H1 (cell line): ENCODE data around the gene PARP15. TPM values are rescaled to one million over a fixed set of nuclear protein-coding genes. Genes with fewer than 3 reads are reported as not detected.

Experiments used
- CTCF ChIA-PET: fragments of 300-600 bp; sonication (Branson Sonifier 250); formaldehyde crosslinking; loops from one replicate; lab custom pipeline; 2021; ENCODE audit not compliant: partially characterized antibody; lab: Charles Lee
- POLR2A ChIA-PET: fragments of 300-600 bp; sonication (Branson Sonifier 250); formaldehyde crosslinking; loops from one replicate; lab custom pipeline; 2021; ENCODE audit warnings: inconsistent platforms; ENCODE audit not compliant: partially characterized antibody; lab: Charles Lee
- DNase-seq, 2 experiments: peaks; one replicate each; pipeline versions ENCODE4 v3.0.0 to v3.0.0-alpha.2; 2010 to 2022; ENCODE audit warnings: low spot score in 2 of 2, low read depth in 1 of 2, mixed read lengths in 1 of 2
- FAIRE-seq: peaks from 2 replicates; lab custom pipeline; 2011; peaks lifted over from hg19 to GRCh38; lab: Jason Lieb, UNC
- H2AFZ ChIP-seq: 2 replicates; pipeline ENCODE4 v1.8.1; 2012; ENCODE audit warnings: low read length, inconsistent platforms
- H2AK5ac ChIP-seq: 2 replicates; pipeline ENCODE4 v1.6.1; 2013; ENCODE audit warnings: low read depth, low read length
- H2BK120ac ChIP-seq: replicated peaks from 2 replicates; pipeline ENCODE3; 2013; ENCODE audit warnings: low read depth, low read length, inconsistent platforms
- H2BK12ac ChIP-seq: 2 replicates; pipeline ENCODE4 v1.6.1; 2013; ENCODE audit warnings: low read depth, low read length
- H2BK15ac ChIP-seq: 2 replicates; pipeline ENCODE4 v1.6.1; 2013; ENCODE audit warnings: low read length
- H2BK20ac ChIP-seq: 2 replicates; pipeline ENCODE4 v1.6.1; 2013; ENCODE audit warnings: low read length
- H2BK5ac ChIP-seq: 2 replicates; pipeline ENCODE4 v1.6.1; 2013; ENCODE audit warnings: low read depth, low read length
- H3K14ac ChIP-seq: 2 replicates; pipeline ENCODE4 v1.6.1; 2013; ENCODE audit warnings: inconsistent platforms; ENCODE audit not compliant: insufficient read length
- H3K18ac ChIP-seq: 2 replicates; pipeline ENCODE4 v1.6.1; 2013; ENCODE audit warnings: low read length; ENCODE audit errors: extremely low read depth
- H3K23ac ChIP-seq: 2 replicates; pipeline ENCODE4 v1.6.1; 2013; ENCODE audit warnings: inconsistent platforms; ENCODE audit not compliant: insufficient read length
- H3K23me2 ChIP-seq: 2 replicates; pipeline ENCODE4 v1.6.1; 2013; ENCODE audit warnings: low read depth, low read length
- H3K27ac ChIP-seq: 2 replicates; pipeline ENCODE4 v1.6.1; 2011; ENCODE audit warnings: low read depth, low read length, inconsistent platforms
- H3K27me3 ChIP-seq, 4 experiments: replicated peaks in 1 of 4; 1 replicate in 1 of 4; 2 replicates in 3 of 4; pipeline versions ENCODE4 v1.6.1 to v1.8.1; 2011 to 2013; ENCODE audit warnings: low read length in 3 of 4, mild to moderate bottlenecking in 3 of 4, inconsistent platforms in 2 of 4, mixed read lengths in 2 of 4, moderate library complexity in 1 of 4; ENCODE audit not compliant: control insufficient read depth in 3 of 4, insufficient read depth in 3 of 4; ENCODE audit errors: extremely low read depth in 1 of 4
- H3K36me3 ChIP-seq, 4 experiments: 2 replicates each; pipeline versions ENCODE4 v1.6.1 to v1.8.1; 2011 to 2013; ENCODE audit warnings: mild to moderate bottlenecking in 4 of 4, low read length in 3 of 4, moderate library complexity in 2 of 4, control low read depth in 1 of 4, inconsistent platforms in 1 of 4; ENCODE audit not compliant: insufficient read depth in 4 of 4, control insufficient read depth in 2 of 4
- H3K4ac ChIP-seq: replicated peaks from 2 replicates; pipeline ENCODE3; 2013; ENCODE audit warnings: low read length, low read depth, mixed read lengths, inconsistent platforms; ENCODE audit not compliant: insufficient read length
- H3K4me1 ChIP-seq, 4 experiments: replicated peaks in 1 of 4; 1 replicate in 1 of 4; 2 replicates in 3 of 4; pipeline versions ENCODE4 v1.6.1 to v1.8.1; 2011 to 2013; ENCODE audit warnings: low read length in 3 of 4, inconsistent platforms in 2 of 4, mixed read lengths in 1 of 4; ENCODE audit not compliant: insufficient read depth in 4 of 4, control insufficient read depth in 3 of 4
- H3K4me2 ChIP-seq, 2 experiments: 2 replicates each; pipeline versions ENCODE4 v1.6.1 to v1.8.1; 2011 to 2013; ENCODE audit warnings: low read depth in 2 of 2, low read length in 2 of 2, control low read depth in 1 of 2, inconsistent platforms in 1 of 2, mild to moderate bottlenecking in 1 of 2; ENCODE audit not compliant: insufficient read depth in 1 of 2
- H3K4me3 ChIP-seq, 4 experiments: fragments of 200-600, 300-600 bp in 1 of 4; sonication (generic), shearing (Covaris generic), sonication (Bioruptor Twin) in 1 of 4; 2 replicates each; pipeline versions ENCODE4 v1.5.1 to v1.8.1; 2011 to 2016; ENCODE audit warnings: low read length in 4 of 4, low read depth in 3 of 4, control low read depth in 2 of 4, inconsistent platforms in 2 of 4, mild to moderate bottlenecking in 2 of 4, mixed read lengths in 1 of 4, moderate library complexity in 1 of 4; ENCODE audit not compliant: insufficient read depth in 2 of 4; ENCODE audit errors: extremely low read depth in 1 of 4
- H3K56ac ChIP-seq: replicated peaks from 2 replicates; pipeline ENCODE3; 2013; ENCODE audit warnings: low read depth, mild to moderate bottlenecking, mixed read lengths, low read length, inconsistent platforms; ENCODE audit not compliant: insufficient read length
- H3K79me1 ChIP-seq: 2 replicates; pipeline ENCODE4 v1.6.1; 2013; ENCODE audit warnings: low read depth, low read length, control low read depth
- H3K79me2 ChIP-seq, 2 experiments: 2 replicates each; pipeline versions ENCODE4 v1.6.1 to v1.8.1; 2012 to 2013; ENCODE audit warnings: low read length in 2 of 2, mild to moderate bottlenecking in 2 of 2, inconsistent platforms in 1 of 2; ENCODE audit not compliant: insufficient read depth in 2 of 2, control insufficient read depth in 1 of 2
- H3K9ac ChIP-seq, 4 experiments: replicated peaks in 1 of 4; 1 replicate in 1 of 4; 2 replicates in 3 of 4; pipeline versions ENCODE4 v1.6.1 to v1.8.1; 2011 to 2013; ENCODE audit warnings: low read depth in 3 of 4, low read length in 3 of 4, control low read depth in 2 of 4, mild to moderate bottlenecking in 2 of 4, moderate library complexity in 2 of 4, inconsistent platforms in 1 of 4; ENCODE audit errors: extremely low read depth in 1 of 4
- H3K9me3 ChIP-seq, 2 experiments: 2 replicates each; pipeline versions ENCODE4 v1.6.1 to v1.8.1; 2012 to 2013; ENCODE audit warnings: mild to moderate bottlenecking in 2 of 2, moderate library complexity in 2 of 2, control low read depth in 1 of 2, inconsistent platforms in 1 of 2, low read depth in 1 of 2, low read length in 1 of 2, mixed read lengths in 1 of 2; ENCODE audit not compliant: insufficient read depth in 2 of 2
- H4K20me1 ChIP-seq, 2 experiments: replicated peaks in 1 of 2; 2 replicates each; pipeline versions ENCODE3 to v1.8.1; 2011 to 2013; ENCODE audit warnings: inconsistent platforms in 2 of 2, low read length in 2 of 2, mild to moderate bottlenecking in 1 of 2; ENCODE audit not compliant: insufficient read depth in 2 of 2, control insufficient read depth in 1 of 2
- H4K5ac ChIP-seq: 2 replicates; pipeline ENCODE4 v1.6.1; 2013; ENCODE audit warnings: low read length, low read depth, mixed read lengths, inconsistent platforms; ENCODE audit not compliant: insufficient read length
- H4K8ac ChIP-seq: 2 replicates; pipeline ENCODE4 v1.8.0; 2013; ENCODE audit warnings: mild to moderate bottlenecking, moderate library complexity, low read length, inconsistent platforms; ENCODE audit not compliant: insufficient read depth; ENCODE audit errors: extremely low read depth
- H4K91ac ChIP-seq: replicated peaks from 2 replicates; pipeline ENCODE3; 2013; ENCODE audit warnings: low read length, mixed read lengths, inconsistent platforms; ENCODE audit not compliant: insufficient read length
- BRCA1 ChIP-seq: IDR thresholded peaks from 2 replicates; pipeline ENCODE4 v1.6.1; 2012; ENCODE audit warnings: low read depth, low read length, improper control_type of control experiment
- CBX5 ChIP-seq: fragments of 300-800, 300-1000 bp; sonication (generic); IDR thresholded peaks from 2 replicates; pipeline ENCODE4 v1.7.1; 2016; ENCODE audit warnings: antibody characterized with exemption, low read length, low read depth
- CBX8 ChIP-seq: fragments of 300-800, 300-1000 bp; sonication (generic); IDR thresholded peaks from 2 replicates; pipeline ENCODE4 v1.7.1; 2016; ENCODE audit warnings: low read depth, low read length, borderline replicate concordance
- CTCF ChIP-seq, 3 experiments: IDR thresholded peaks; 1 replicate in 2 of 3; 2 replicates in 1 of 3; pipeline versions ENCODE4 v1.5.1 to v1.6.1; 2011; ENCODE audit warnings: low read length in 3 of 3, mild to moderate bottlenecking in 3 of 3, inconsistent platforms in 2 of 3, low read depth in 1 of 3, moderate library complexity in 1 of 3; ENCODE audit not compliant: insufficient read depth in 1 of 3; ENCODE audit errors: control extremely low read depth in 1 of 3
- EZH2 ChIP-seq: fragments of 200-600 bp; sonication (generic); IDR thresholded peaks from 2 replicates; pipeline ENCODE4 v1.7.1; 2012; ENCODE audit warnings: low read depth, mild to moderate bottlenecking, moderate library complexity, low read length, inconsistent platforms; ENCODE audit not compliant: severe bottlenecking
- GTF2F1 ChIP-seq: IDR thresholded peaks from 2 replicates; pipeline ENCODE4 v1.6.1; 2012; ENCODE audit warnings: low read depth, low read length, improper control_type of control experiment, borderline replicate concordance
- MAFK ChIP-seq: IDR thresholded peaks from 2 replicates; pipeline ENCODE4 v1.6.1; 2012; ENCODE audit warnings: low read depth, mild to moderate bottlenecking, improper control_type of control experiment, low read length
- NRF1 ChIP-seq: IDR thresholded peaks from 2 replicates; pipeline ENCODE4 v1.6.1; 2011; ENCODE audit warnings: mild to moderate bottlenecking, low read depth, low read length, improper control_type of control experiment
- RFX5 ChIP-seq: IDR thresholded peaks from 2 replicates; pipeline ENCODE4 v1.6.1; 2011; ENCODE audit warnings: low read depth, low read length, improper control_type of control experiment, borderline replicate concordance
- SP1 ChIP-seq: IDR thresholded peaks from 2 replicates; pipeline ENCODE4 v1.6.1; 2011; ENCODE audit warnings: low read depth, low read length
- SRF ChIP-seq: IDR thresholded peaks from 2 replicates; pipeline ENCODE4 v1.6.1; 2011; ENCODE audit warnings: mild to moderate bottlenecking, low read depth, low read length, moderate library complexity
- TAF1 ChIP-seq: IDR thresholded peaks from 2 replicates; pipeline ENCODE4 v1.6.1; 2011; ENCODE audit warnings: mild to moderate bottlenecking, low read depth, low read length
- WGBS, 2 experiments: shearing (Covaris generic) in 1 of 2; methylation state at CpG; one replicate each; pipeline versions ENCODE4 v1.1.6 to v1.1.7; 2013 to 2015; ENCODE audit warnings: low lambda C conversion rate in 2 of 2, mixed read lengths in 2 of 2, inconsistent platforms in 1 of 2, low coverage in 1 of 2, missing lambda C conversion rate in 1 of 2; ENCODE audit not compliant: insufficient replicate concordance in 2 of 2, insufficient coverage in 1 of 2, insufficient read length in 1 of 2; ENCODE audit errors: extremely low coverage in 1 of 2, missing lambda C conversion rate in 1 of 2; 5-methylcytosine and 5-hydroxymethylcytosine counted together
- polyA plus RNA-seq, 7 experiments: library from polyadenylated mRNA; depleted of rRNA in 3 of 7; stranded (reverse) in 5 of 7; unstranded in 2 of 7; fragments of >200 nt in 5 of 7; fragments of 200-250 nt in 2 of 7; gene quantifications; 1 replicate in 5 of 7; 2 replicates in 1 of 7; 4 replicates in 1 of 7; pipeline versions ENCODE4 v1.2.1 to v1.2.3, GENCODE V29; 2011 to 2013; ENCODE audit warnings: missing spikeins in 2 of 7, mixed read lengths in 2 of 7
- total RNA-seq: library from RNA; stranded (reverse); fragmentation: NEBNext Ultra II Directional; extraction: Animal tissue kit (Norgen Biotek cat#: 25700); gene quantifications from 2 replicates; pipeline ENCODE4 v1.2.1, GENCODE V29; 2021

PARP15 gene
- total and polyA plus RNA-seq, 2 of the 8 experiments (the other 6 are each of a cell fraction or from before 2014, with no cell fraction given), result 0.37 to 0.45 TPM

- no peak overlapping the region for H3K4me2 ChIP-seq
- H2AFZ ChIP-seq, result 0 out of 2 replicates have a peak overlapping the region, but pooled peaks have one; percentile 1
- H3K79me2 ChIP-seq, result no peaks in the 10 kb centered on the region
- no peak overlapping the region for H4K8ac ChIP-seq
- no peak overlapping the region for H3K56ac ChIP-seq
- no peak overlapping the region for H2BK5ac ChIP-seq
- H2AK5ac ChIP-seq, result no peak overlapping the region
- no peak overlapping the region for H3K4ac ChIP-seq
- H3K4me1 ChIP-seq, result peaks cover 0 to 7% (median 0%) of the 10 kb centered on the region in 4 experiments; a peak in 1 of 7 replicates
- no peaks in the 10 kb centered on the region for H3K9me3 ChIP-seq
- no peak overlapping the region for H3K23ac ChIP-seq
- no peak overlapping the region for H2BK12ac ChIP-seq
- H2BK20ac ChIP-seq, result no peak overlapping the region
- ChIA-PET CTCF (interaction anchor here (0.9 kb wide), 1 partner anchor 76 kb away, joined by 3 read pairs; no protein-coding TSS in a partner anchor), POLR2A (interaction anchor here (1.0 kb wide), 1 partner anchor 191 kb away, joined by 3 read pairs; the partner anchor contains the start of gene HSPBAP1)
- FAIRE-seq, result no peak
- WGBS, 2 experiments, result 86% methylated on average over 2 of the region's 2 CpGs; no CpG with 5 or more reads in 1 of the 2 experiments
- no peak overlapping the region for H2BK120ac ChIP-seq
- H3K14ac ChIP-seq, result no peak overlapping the region
- no peak overlapping the region for H3K18ac ChIP-seq
- H3K27me3 ChIP-seq, result no peaks in the 10 kb centered on the region
- H3K36me3 ChIP-seq, result no peaks in the 10 kb centered on the region
- H2BK15ac ChIP-seq, result no peak overlapping the region
- H4K20me1 ChIP-seq, result no peaks in the 10 kb centered on the region
- no peak overlapping the region for H3K9ac ChIP-seq
- no peak for DNase-seq
- H4K5ac ChIP-seq, result no peak overlapping the region
- no peak overlapping the region for H3K27ac ChIP-seq
- no peaks in the 10 kb centered on the region for H3K23me2 ChIP-seq
- no peak overlapping the region for H3K4me3 ChIP-seq
- H3K79me1 ChIP-seq, result no peaks in the 10 kb centered on the region
- no peak overlapping the region for H4K91ac ChIP-seq
- no peak for TF ChIP-seq CBX8
- TF ChIP-seq BRCA1, result no peak
- TF ChIP-seq GTF2F1, result no peak
- TF ChIP-seq CTCF (IDR thresholded peaks at IDR 0.05; ENCODE audit: control extremely low read depth in 1 of 3, insufficient read depth in 1 of 3, low read depth in 1 of 3, low read length in 3 of 3), result no peak
- TF ChIP-seq SRF, result no peak
- no peak for TF ChIP-seq CBX5
- TF ChIP-seq RFX5, result no peak
- TF ChIP-seq MAFK, result no peak
- no peak for TF ChIP-seq EZH2
- no peak for TF ChIP-seq NRF1
- no peak for TF ChIP-seq SP1
- TF ChIP-seq TAF1, result no peak
These were observed 25.6 kb downstream of the PARP15 start for GRCh38 chr3:122603056-122603455.
